Mesenchymal stem cell (in vitro differentiated cells and primary cell): ENCODE data around the gene GPRIN2.

Source experiments
- DNase-seq: peaks from one replicate; pipeline ENCODE4 v3.0.0-alpha.2; 2013
- H2AFZ ChIP-seq: one replicate; pipeline ENCODE4 v1.6.1; 2013; ENCODE audit warnings: low read depth, mild to moderate bottlenecking, control low read depth, inconsistent platforms, low read length, moderate library complexity
- H2AK5ac ChIP-seq: 2 replicates; pipeline ENCODE4 v1.6.1; 2013; ENCODE audit warnings: low read length, moderate library complexity, mild to moderate bottlenecking, inconsistent platforms; ENCODE audit not compliant: severe bottlenecking
- H2BK120ac ChIP-seq: one replicate; pipeline ENCODE4 v1.6.1; 2013; ENCODE audit warnings: low read depth, mild to moderate bottlenecking, inconsistent platforms, low read length, moderate library complexity
- H2BK12ac ChIP-seq, 2 experiments: one replicate each; pipeline ENCODE4 v1.6.1; 2013; ENCODE audit warnings: inconsistent platforms in 2 of 2, low read length in 2 of 2, mild to moderate bottlenecking in 2 of 2, moderate library complexity in 2 of 2, control low read depth in 1 of 2
- H2BK15ac ChIP-seq: one replicate; pipeline ENCODE4 v1.6.1; 2013; ENCODE audit warnings: mild to moderate bottlenecking, low read depth, inconsistent platforms; ENCODE audit not compliant: poor library complexity, severe bottlenecking
- H2BK5ac ChIP-seq: 2 replicates; pipeline ENCODE4 v1.6.1; 2013; ENCODE audit warnings: low read depth, mild to moderate bottlenecking, low read length, control low read depth, inconsistent platforms; ENCODE audit not compliant: poor library complexity, severe bottlenecking
- H3K14ac ChIP-seq, 2 experiments: one replicate each; pipeline ENCODE4 v1.6.1; 2013; ENCODE audit warnings: inconsistent platforms in 2 of 2, low read length in 2 of 2, control low read depth in 1 of 2, mild to moderate bottlenecking in 1 of 2, moderate library complexity in 1 of 2
- H3K18ac ChIP-seq, 2 experiments: one replicate each; pipeline ENCODE4 v1.6.1; 2013; ENCODE audit warnings: inconsistent platforms in 2 of 2, low read length in 2 of 2, control low read depth in 1 of 2, low read depth in 1 of 2, mild to moderate bottlenecking in 1 of 2
- H3K23ac ChIP-seq, 2 experiments: one replicate each; pipeline ENCODE4 v1.6.1; 2013; ENCODE audit warnings: inconsistent platforms in 2 of 2, low read length in 2 of 2, mild to moderate bottlenecking in 2 of 2, moderate library complexity in 2 of 2, control low read depth in 1 of 2
- H3K27ac ChIP-seq: 2 replicates; pipeline ENCODE4 v1.5.1; 2013; ENCODE audit warnings: mild to moderate bottlenecking, moderate library complexity, low read length, control low read depth, inconsistent platforms; ENCODE audit not compliant: poor library complexity, severe bottlenecking
- H3K27me3 ChIP-seq, 2 experiments: 2 replicates each; pipeline versions ENCODE4 v1.6.1 to v1.7.0; 2013; ENCODE audit warnings: low read length in 2 of 2, mild to moderate bottlenecking in 2 of 2, moderate library complexity in 2 of 2, control low read depth in 1 of 2, inconsistent platforms in 1 of 2; ENCODE audit not compliant: control insufficient read depth in 1 of 2, insufficient read depth in 1 of 2
- H3K36me3 ChIP-seq, 2 experiments: 2 replicates each; pipeline versions ENCODE4 v1.6.1 to v1.7.0; 2013; ENCODE audit warnings: low read length in 2 of 2, control low read depth in 1 of 2, inconsistent platforms in 1 of 2, low read depth in 1 of 2, mild to moderate bottlenecking in 1 of 2; ENCODE audit not compliant: insufficient read depth in 2 of 2, control insufficient read depth in 1 of 2
- H3K4ac ChIP-seq, 2 experiments: one replicate each; pipeline ENCODE4 v1.6.1; 2013; ENCODE audit warnings: inconsistent platforms in 2 of 2, low read length in 2 of 2, mild to moderate bottlenecking in 2 of 2, moderate library complexity in 2 of 2, control low read depth in 1 of 2, low read depth in 1 of 2
- H3K4me1 ChIP-seq: 2 replicates; pipeline ENCODE4 v1.6.1; 2013; ENCODE audit warnings: low read depth, low read length, control low read depth; ENCODE audit not compliant: control insufficient read depth, insufficient read depth
- H3K4me2 ChIP-seq: 2 replicates; pipeline ENCODE4 v1.6.1; 2013; ENCODE audit warnings: low read length, mild to moderate bottlenecking, inconsistent platforms; ENCODE audit not compliant: poor library complexity, severe bottlenecking
- H3K4me3 ChIP-seq, 2 experiments: 2 replicates each; pipeline versions ENCODE4 v1.5.1 to v1.7.0; 2013; ENCODE audit warnings: low read length in 2 of 2, mild to moderate bottlenecking in 2 of 2, control low read depth in 1 of 2, low read depth in 1 of 2; ENCODE audit not compliant: insufficient read depth in 1 of 2
- H3K79me1 ChIP-seq: replicated peaks from 2 replicates; pipeline ENCODE4 v1.6.1; 2013; ENCODE audit warnings: mild to moderate bottlenecking, control low read depth, low read length, inconsistent platforms; ENCODE audit not compliant: poor library complexity, severe bottlenecking
- H3K9ac ChIP-seq: 2 replicates; pipeline ENCODE4 v1.7.0; 2013; ENCODE audit warnings: mild to moderate bottlenecking, low read length, moderate library complexity
- H3K9me3 ChIP-seq: 2 replicates; pipeline ENCODE4 v1.7.0; 2013; ENCODE audit warnings: mild to moderate bottlenecking, low read length; ENCODE audit not compliant: control insufficient read depth
- H4K8ac ChIP-seq: one replicate; pipeline ENCODE4 v1.6.1; 2013; ENCODE audit warnings: inconsistent platforms, mild to moderate bottlenecking, low read length, moderate library complexity
- H4K91ac ChIP-seq: one replicate; pipeline ENCODE4 v1.6.1; 2013; ENCODE audit warnings: mild to moderate bottlenecking, low read length, inconsistent platforms
- WGBS: methylation state at CpG from one replicate; pipeline ENCODE4 v1.1.7; 2013; ENCODE audit warnings: mixed read lengths; 5-methylcytosine and 5-hydroxymethylcytosine counted together

Gene GPRIN2

DNA sequence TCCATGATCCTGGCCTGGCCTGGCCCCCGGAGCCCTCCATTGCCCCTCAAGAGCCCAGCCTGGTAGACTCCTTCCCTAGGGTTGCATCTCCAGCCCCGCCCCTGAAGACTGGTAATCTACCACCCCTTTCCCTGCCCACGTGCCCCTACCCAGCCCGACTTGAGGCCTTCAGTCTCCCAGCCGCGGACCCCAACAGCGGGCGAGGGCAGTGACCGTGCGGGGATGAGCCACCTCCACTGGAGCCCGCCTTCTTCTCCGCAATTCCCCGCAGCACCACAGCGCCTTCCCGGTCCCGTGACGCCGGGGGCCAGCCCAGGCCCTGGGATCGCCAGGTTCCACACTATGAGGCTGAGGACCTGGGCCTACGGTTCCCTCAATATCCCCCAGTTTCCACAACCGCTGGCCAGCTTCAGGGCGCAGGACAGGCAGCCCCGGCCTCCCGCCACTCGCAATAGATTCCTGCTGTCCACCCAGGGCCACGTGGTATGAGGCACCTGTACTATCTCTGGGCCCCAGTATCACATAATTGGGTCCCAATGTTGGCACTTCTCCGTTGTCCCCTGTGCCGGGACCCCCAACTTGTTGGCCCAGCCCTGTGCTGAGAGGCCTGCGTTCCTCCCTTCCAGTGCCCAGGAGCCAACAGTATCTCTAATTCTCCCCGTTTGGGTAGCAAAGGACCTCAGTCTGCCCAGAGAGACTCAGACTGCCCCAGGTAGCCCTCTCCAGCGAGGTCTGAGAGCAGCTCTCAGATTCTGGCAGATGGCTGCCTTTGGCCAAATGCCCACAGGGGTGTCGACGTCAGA is 1.1 kb upstream of the GPRIN2 start:
- no peak for DNase-seq
- H3K23ac ChIP-seq: no peak overlapping the region
- H3K27ac ChIP-seq: no peak overlapping the region
- no peaks in the 10 kb centered on the region for H3K36me3 ChIP-seq
- 85% methylated on average over 33 of the region's 33 CpGs for WGBS
- peaks cover 64 to 83% of the 10 kb centered on the region in 2 experiments for H3K27me3 ChIP-seq
- no peak overlapping the region for H2BK15ac ChIP-seq
- no peak overlapping the region for H2BK5ac ChIP-seq
- peaks cover 20% of the 10 kb centered on the region for H3K4me1 ChIP-seq
- H2BK12ac ChIP-seq: no peak overlapping the region
- H3K4ac ChIP-seq: no peak overlapping the region
- no peak overlapping the region for H2AFZ ChIP-seq
- no peak overlapping the region for H3K9ac ChIP-seq
- peak overlapping the region; percentile 22 for H4K91ac ChIP-seq
- no peaks in the 10 kb centered on the region for H3K79me1 ChIP-seq
- no peak overlapping the region for H3K14ac ChIP-seq
- no peaks in the 10 kb centered on the region for H3K9me3 ChIP-seq
- H2BK120ac ChIP-seq: no peak overlapping the region
- no peak overlapping the region for H3K18ac ChIP-seq
- no peak overlapping the region for H4K8ac ChIP-seq
- H3K4me3 ChIP-seq: no peak overlapping the region
- no peak overlapping the region for H3K4me2 ChIP-seq
- H2AK5ac ChIP-seq: no peak overlapping the region

DNA sequence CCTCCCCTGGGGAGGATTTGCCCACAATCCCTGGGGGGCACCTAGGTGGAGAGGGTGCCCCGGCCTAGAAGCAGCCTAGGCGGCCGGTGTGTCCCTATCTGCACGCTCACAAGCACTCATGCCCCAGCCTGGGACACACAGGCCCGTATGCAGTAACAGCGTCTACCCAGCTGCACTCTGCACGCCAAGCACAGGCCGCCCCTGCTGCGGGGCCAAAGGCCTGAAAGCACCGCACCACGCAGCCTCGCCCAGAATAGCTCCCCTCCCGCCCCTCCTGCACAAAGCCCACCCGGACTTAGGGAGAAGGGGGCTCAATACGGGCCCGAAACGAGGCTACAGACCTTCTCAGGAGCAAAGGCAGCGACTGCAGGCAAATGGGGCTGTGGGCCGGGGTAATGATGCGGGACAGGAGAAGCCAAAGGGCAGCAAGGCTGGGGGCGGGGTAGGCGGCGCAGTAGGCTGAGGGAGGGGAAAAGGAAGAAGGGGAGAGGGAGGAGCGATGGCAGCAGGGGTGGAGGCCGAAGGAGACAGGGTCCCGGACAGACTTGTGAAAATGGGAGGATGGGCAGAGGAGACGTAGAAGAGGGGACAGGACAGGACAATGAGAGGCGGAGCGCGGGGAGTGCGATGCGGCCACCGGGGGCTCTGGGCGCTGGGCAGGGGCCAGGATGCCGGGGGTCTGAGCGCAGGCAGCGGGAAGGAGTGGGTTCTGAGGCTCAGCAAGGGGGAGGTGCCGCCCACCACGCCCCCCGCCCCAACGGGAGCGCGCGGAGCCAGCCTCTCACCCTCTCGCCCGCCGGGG is 544 bp downstream of the GPRIN2 start:
- Histone ChIP-seq H3K9me3 (no peaks in the 10 kb centered on the region), H3K4me2 (peak overlapping the region; percentile 89), H2AK5ac (peak overlapping the region; percentile 11), H3K79me1 (no peaks in the 10 kb centered on the region), H2BK5ac (no peak overlapping the region), H4K8ac (no peak overlapping the region), H3K4ac (no peak overlapping the region), H4K91ac (no peak overlapping the region), H2BK12ac (no peak overlapping the region), H3K23ac (peak overlapping the region in 1 of 2 experiments; percentile 26), H2BK15ac (no peak overlapping the region), H3K18ac (no peak overlapping the region), H3K36me3 (peaks cover 0 to 4% of the 10 kb centered on the region in 2 experiments), H3K4me3 (peak overlapping the region in 1 of 2 experiments; percentile 63), H3K4me1 (peaks cover 20% of the 10 kb centered on the region), H3K14ac (no peak overlapping the region), H3K9ac (no peak overlapping the region), H2AFZ (no peak overlapping the region), H3K27me3 (peaks cover 60 to 95% of the 10 kb centered on the region in 2 experiments), H2BK120ac (no peak overlapping the region), H3K27ac (no peak overlapping the region)
- WGBS: 16% methylated on average over 47 of the region's 47 CpGs
- no peak for DNase-seq

- Histone ChIP-seq H3K9ac (no peak overlapping the region), H3K23ac (no peak overlapping the region), H3K4me1 (peaks cover 20% of the 10 kb centered on the region), H3K79me1 (no peaks in the 10 kb centered on the region), H3K14ac (no peak overlapping the region), H4K91ac (no peak overlapping the region), H3K18ac (no peak overlapping the region), H2BK12ac (no peak overlapping the region), H3K4me2 (no peak overlapping the region), H4K8ac (no peak overlapping the region), H3K36me3 (peaks cover 0 to 7% of the 10 kb centered on the region in 2 experiments), H3K4me3 (peak overlapping the region in 1 of 2 experiments; percentile 63), H2BK120ac (no peak overlapping the region), H2AFZ (no peak overlapping the region), H3K9me3 (no peaks in the 10 kb centered on the region), H3K4ac (no peak overlapping the region), H2BK5ac (no peak overlapping the region), H3K27ac (no peak overlapping the region), H3K27me3 (peaks cover 54 to 95% of the 10 kb centered on the region in 2 experiments), H2BK15ac (no peak overlapping the region), H2AK5ac (peak overlapping the region; percentile 11)
- 83% methylated on average over 4 of the region's 4 CpGs for WGBS
- no peak for DNase-seq
Observed at GRCh38 chr10:46555366-46555712, 1.1 kb downstream of the GPRIN2 start.

DNA sequence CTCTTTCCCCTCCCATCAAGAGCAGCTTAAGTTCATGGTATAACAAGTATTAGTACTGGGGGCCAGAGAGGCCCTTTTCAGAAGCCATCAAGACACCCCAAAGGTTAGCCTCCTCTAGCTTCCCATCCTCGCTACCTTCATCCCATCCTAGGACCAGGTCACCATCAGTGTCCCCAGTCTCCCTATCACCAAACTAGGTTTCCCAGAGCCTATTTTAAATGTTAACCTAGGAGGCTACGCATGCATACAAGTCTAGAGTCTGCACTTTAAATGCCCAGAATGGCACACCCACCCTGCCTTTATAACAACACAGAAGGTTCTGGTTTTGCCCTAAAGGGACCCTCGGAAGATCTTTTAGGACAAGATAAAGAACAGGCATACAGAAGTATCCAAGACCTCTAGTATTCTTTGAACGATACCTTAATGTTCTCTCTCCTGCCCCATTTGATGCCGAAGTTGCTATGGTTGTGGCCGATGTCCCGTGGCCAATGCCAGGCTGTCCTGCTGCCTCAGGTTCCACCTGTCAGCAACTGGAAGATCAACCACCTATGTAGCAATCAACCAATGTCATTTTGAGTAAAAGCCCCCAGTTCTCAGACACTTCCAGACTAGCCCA is 2.2 kb downstream of the GPRIN2 start:
- no peak overlapping the region for H2BK15ac ChIP-seq
- no peak overlapping the region for H2AFZ ChIP-seq
- H3K14ac ChIP-seq: no peak overlapping the region
- no peak overlapping the region for H4K8ac ChIP-seq
- no peak overlapping the region for H3K9ac ChIP-seq
- H3K4me2 ChIP-seq: no peak overlapping the region
- no peaks in the 10 kb centered on the region for H3K9me3 ChIP-seq
- H3K4ac ChIP-seq: no peak overlapping the region
- H3K36me3 ChIP-seq: peaks cover 0 to 17% of the 10 kb centered on the region in 2 experiments
- H2BK120ac ChIP-seq: no peak overlapping the region
- H3K23ac ChIP-seq: no peak overlapping the region
- H3K27ac ChIP-seq: no peak overlapping the region
- H2BK12ac ChIP-seq: no peak overlapping the region
- H3K18ac ChIP-seq: no peak overlapping the region
- DNase-seq: no peak
- H3K27me3 ChIP-seq: peaks cover 46 to 95% of the 10 kb centered on the region in 2 experiments
- H3K79me1 ChIP-seq: no peaks in the 10 kb centered on the region
- H4K91ac ChIP-seq: no peak overlapping the region
- no peak overlapping the region for H2AK5ac ChIP-seq
- H3K4me1 ChIP-seq: peaks cover 21% of the 10 kb centered on the region
- H2BK5ac ChIP-seq: no peak overlapping the region
- 86% methylated on average over 7 of the region's 7 CpGs for WGBS
- H3K4me3 ChIP-seq: no peak overlapping the region
